Lower leg skin (tissue), 4 donors: ENCODE results near the gene TAF6L. TPM values are rescaled to one million over a fixed set of nuclear protein-coding genes. Genes with fewer than 3 reads are reported as not detected.

Experiments used
- DNase-seq, 2 donors: peaks; one replicate each; pipeline ENCODE4 v3.0.0-alpha.2; 2019; ENCODE audit warnings: low spot score in 2 of 2
- H3K4me3 ChIP-seq: fragments of 200-600 bp; sonication (generic); 2 replicates; pipeline ENCODE4 v1.5.1; 2017; ENCODE audit warnings: mild to moderate bottlenecking, low read depth; ENCODE audit not compliant: poor library complexity, severe bottlenecking
- CTCF ChIP-seq, 3 donors: fragments of 450-650 bp; IDR thresholded peaks; one replicate each; pipeline ENCODE4 v1.5.1; 2016; ENCODE audit warnings: antibody characterized with exemption in 3 of 3, mild to moderate bottlenecking in 3 of 3, moderate library complexity in 2 of 3
- POLR2A ChIP-seq, 2 donors: fragments of 450-650 bp; IDR thresholded peaks; one replicate each; pipeline ENCODE4 v1.6.1; 2016 to 2017; ENCODE audit warnings: antibody characterized with exemption in 2 of 2, mild to moderate bottlenecking in 1 of 2, moderate library complexity in 1 of 2
- WGBS, 2 donors: methylation state at CpG; one replicate each; pipeline ENCODE4 v1.1.5; 2018; 5-methylcytosine and 5-hydroxymethylcytosine counted together
- intact Hi-C: fragments of 100-400 bp; cut with DNase I; formaldehyde crosslinking; loops from one replicate; pipeline ENCODE4 v1.15.0; 2023; ENCODE audit warnings: low total_unique reads
- total RNA-seq, 4 donors: library from RNA; depleted of rRNA; stranded (reverse); fragments of >200 nt; gene quantifications; one replicate each; pipeline ENCODE4 v1.1.0, GENCODE V29; 2016

Gene TAF6L
- total RNA-seq, 4 donors from 2014 or later = 21.0 to 79.2 (median 38.2) TPM

- 0 to 1% methylated on average over 26 to 45 of the region's 77 CpGs for WGBS, 2 donors
- H3K4me3 ChIP-seq = peak within 1 kb of the TSS; percentile 97
- DNase-seq = peak; percentile 92 to 99
- TF ChIP-seq POLR2A (IDR thresholded peaks at IDR 0.05) (peak in 1 of 2 donors; percentile 96), CTCF (IDR thresholded peaks at IDR 0.05) (no peak)
- intact Hi-C loops = no loop called here
Measured at GRCh38 chr11:62805076-62805892, 34.1 kb downstream of the TAF6L start, which contains the start of gene NXF1. Gene NXF1 (minus strand): TSS chr11:62805440. CDS start chr11:62805356, 84 bp downstream.

GRCh38 chr11:62805961-62806441 lies 34.8 kb downstream of the TAF6L start:
- TF ChIP-seq POLR2A (IDR thresholded peaks at IDR 0.05) (no peak), CTCF (IDR thresholded peaks at IDR 0.05) (no peak)
- WGBS, 2 donors = 24 to 26% methylated on average over 12 of the region's 12 CpGs
- H3K4me3 ChIP-seq = peak overlapping the region; percentile 42
- intact Hi-C loops = no loop called here
- no peak for DNase-seq

- H3K4me3 ChIP-seq = no peak overlapping the region
- TF ChIP-seq CTCF (IDR thresholded peaks at IDR 0.05) (no peak), POLR2A (IDR thresholded peaks at IDR 0.05) (no peak)
- 49 to 60% methylated on average over 5 of the region's 5 CpGs for WGBS, 2 donors
- intact Hi-C loops = no loop called here
- peak in 1 of 2 donors; percentile 49 for DNase-seq
Measured at GRCh38 chr11:62806611-62807121, 35.5 kb downstream of the TAF6L start.

GRCh38 chr11:62810748-62811147 lies 39.6 kb downstream of the TAF6L start:
- DNase-seq = no peak
- WGBS, 2 donors = 24 to 29% methylated on average over 1 of the region's 1 CpG
- TF ChIP-seq POLR2A (IDR thresholded peaks at IDR 0.05) (no peak), CTCF (IDR thresholded peaks at IDR 0.05) (no peak)
- intact Hi-C loops = no loop called here
- no peak overlapping the region for H3K4me3 ChIP-seq

GRCh38 chr11:62811659-62812058 lies 40.5 kb downstream of the TAF6L start:
- no peak for DNase-seq
- TF ChIP-seq POLR2A (IDR thresholded peaks at IDR 0.05) (no peak), CTCF (IDR thresholded peaks at IDR 0.05) (no peak)
- intact Hi-C loops = no loop called here
- no peak overlapping the region for H3K4me3 ChIP-seq
- 80 to 83% methylated on average over 2 of the region's 2 CpGs for WGBS, 2 donors
